ENCODE results near the gene SEPTIN2.
"Not testable (repeated sequence)": the region's sequence is repeated elsewhere in the genome, so short reads cannot be mapped to it uniquely, and the experiment has no call there.

GRCh38 chr2:241396809-241397208 is 81.1 kb downstream of the SEPTIN2 start:
- not testable (repeated sequence) for TF ChIP-seq ZNF384 (IDR thresholded peaks at IDR 0.05); FOXK2 (IDR thresholded peaks at IDR 0.05); SP1 (IDR thresholded peaks at IDR 0.05); FOXM1 (IDR thresholded peaks at IDR 0.05; ENCODE audit: borderline replicate concordance); BHLHE40 (IDR thresholded peaks at IDR 0.05; ENCODE audit: borderline replicate concordance); SUZ12 (IDR thresholded peaks at IDR 0.05)
- TF ChIP-seq, protein P1, sequence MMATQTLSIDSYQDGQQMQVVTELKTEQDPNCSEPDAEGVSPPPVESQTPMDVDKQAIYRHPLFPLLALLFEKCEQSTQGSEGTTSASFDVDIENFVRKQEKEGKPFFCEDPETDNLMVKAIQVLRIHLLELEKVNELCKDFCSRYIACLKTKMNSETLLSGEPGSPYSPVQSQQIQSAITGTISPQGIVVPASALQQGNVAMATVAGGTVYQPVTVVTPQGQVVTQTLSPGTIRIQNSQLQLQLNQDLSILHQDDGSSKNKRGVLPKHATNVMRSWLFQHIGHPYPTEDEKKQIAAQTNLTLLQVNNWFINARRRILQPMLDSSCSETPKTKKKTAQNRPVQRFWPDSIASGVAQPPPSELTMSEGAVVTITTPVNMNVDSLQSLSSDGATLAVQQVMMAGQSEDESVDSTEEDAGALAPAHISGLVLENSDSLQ (IDR thresholded peaks at IDR 0.05) = not testable (repeated sequence)

Measured in HEK293T (cell line).